GM13977 (cell line): ENCODE measurements around the gene DGKD.

ENCODE experiments used
- DNase-seq: peaks from one replicate; pipeline ENCODE4 v3.0.0; 2012; ENCODE audit warnings: low spot score
- CTCF ChIP-seq: IDR thresholded peaks from 2 replicates; pipeline ENCODE4 v1.5.1; 2012; ENCODE audit warnings: mild to moderate bottlenecking, control low read depth; ENCODE audit not compliant: insufficient read depth; ENCODE audit errors: extremely low read depth, missing control alignments
- in situ Hi-C: fragments of 300-500 bp; cut with MboI; formaldehyde crosslinking; loops from one replicate; pipeline ENCODE4 v1.12.0; 2022; ENCODE audit warnings: low sequenced_read_pairs, low pct_unique_long_range_greater_than_20kb, mixed read lengths, inconsistent platforms; ENCODE audit not compliant: unreplicated experiment

The DGKD gene

GRCh38 chr2:233406865-233407264 lies 52.6 kb downstream of the DGKD start:
- no peak for DNase-seq
- in situ Hi-C loops = no loop called here
- no peak for TF ChIP-seq CTCF

- no peak for DNase-seq
- no peak for TF ChIP-seq CTCF
- in situ Hi-C loops = no loop called here
These were observed 53.5 kb downstream of the DGKD start for GRCh38 chr2:233407771-233408181.

- no peak for DNase-seq
- TF ChIP-seq CTCF = no peak
- in situ Hi-C loops = no loop called here
These were observed 54.3 kb downstream of the DGKD start for GRCh38 chr2:233408366-233409285.

GRCh38 chr2:233409286-233409991 lies 55.1 kb downstream of the DGKD start:
- DNase-seq = no peak
- in situ Hi-C loops = no loop called here
- no peak for TF ChIP-seq CTCF

- in situ Hi-C loops = no loop called here
- TF ChIP-seq CTCF = no peak
- no peak for DNase-seq
These were observed 56.0 kb downstream of the DGKD start for GRCh38 chr2:233410196-233410760.

GRCh38 chr2:233411162-233411561 lies 56.9 kb downstream of the DGKD start:
- DNase-seq = no peak
- no peak for TF ChIP-seq CTCF
- in situ Hi-C loops = no loop called here
